HS-27A (cell line): Measurements from ENCODE around the gene CBX8.

ENCODE experiments used
- DNase-seq: peaks from one replicate; pipeline ENCODE4 v3.0.0-alpha.2; 2012; ENCODE audit warnings: low read depth, missing footprints

CBX8 gene

DNA sequence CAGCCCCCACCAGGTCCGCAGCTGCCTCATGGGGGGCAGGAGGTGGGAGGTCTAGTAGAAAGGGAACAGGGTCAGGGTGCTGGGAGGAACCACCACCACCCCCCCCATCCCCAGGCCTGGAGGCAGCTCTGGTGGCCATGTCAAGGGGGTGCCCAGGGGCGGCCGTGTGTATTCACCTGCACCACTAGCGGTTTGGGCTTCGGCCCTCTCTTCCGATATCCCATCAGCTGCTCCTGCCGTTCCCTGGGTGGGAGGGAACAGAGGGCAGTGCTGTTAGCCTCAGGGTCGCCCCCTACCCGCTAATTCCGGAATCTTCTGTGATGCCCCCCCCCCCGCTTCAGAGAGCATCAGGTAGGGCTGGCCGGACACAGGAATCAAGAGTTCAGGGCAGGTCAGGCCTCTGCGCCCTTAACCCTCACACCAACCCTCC lies 38.6 kb upstream of the CBX8 start:
- no peak for DNase-seq

DNA sequence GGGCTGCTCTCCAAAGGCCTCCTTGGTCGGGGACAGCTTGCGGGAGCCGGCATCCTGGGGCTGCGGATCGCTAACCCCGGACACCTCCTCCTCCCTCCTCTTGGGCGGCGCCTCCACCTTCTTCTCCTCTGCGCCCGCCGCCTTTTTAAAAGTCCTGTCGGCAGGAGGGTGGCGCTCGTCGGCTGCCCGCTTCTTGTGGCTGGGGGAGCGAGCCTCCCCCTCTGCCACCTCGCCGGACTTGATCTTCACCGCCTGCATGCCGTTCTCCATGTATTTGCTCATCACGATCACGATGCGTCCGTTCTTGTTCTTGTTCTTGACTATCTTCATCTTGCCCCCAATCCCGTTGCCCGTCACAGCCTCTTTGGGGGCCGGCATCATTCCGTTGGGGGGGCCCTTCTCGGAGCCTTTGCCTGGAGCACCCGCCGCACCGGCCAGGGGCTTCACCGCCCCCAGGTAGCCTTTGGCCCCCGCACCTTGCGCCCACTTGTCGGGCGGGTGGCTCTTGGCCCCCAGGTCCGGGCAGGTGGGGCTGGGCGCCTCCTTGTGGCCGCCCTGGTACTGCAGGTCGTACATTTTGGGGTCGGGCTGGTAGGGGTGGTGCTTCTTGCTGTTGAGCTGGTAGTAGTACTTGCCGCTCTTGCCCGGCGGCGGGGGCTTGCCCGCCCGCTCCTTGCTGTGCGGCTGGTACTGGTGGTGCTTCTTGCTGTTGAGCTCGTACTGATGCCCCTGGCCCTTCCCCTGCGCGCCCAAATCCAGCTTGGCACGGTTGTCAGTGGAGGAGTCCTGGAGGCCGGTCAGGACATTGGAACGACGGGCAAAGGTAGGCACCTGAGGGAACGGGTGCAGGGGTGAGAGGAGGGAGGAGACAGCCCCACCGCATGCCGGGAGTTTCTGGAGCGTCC lies 37.9 kb upstream of the CBX8 start:
- no peak for DNase-seq

DNA sequence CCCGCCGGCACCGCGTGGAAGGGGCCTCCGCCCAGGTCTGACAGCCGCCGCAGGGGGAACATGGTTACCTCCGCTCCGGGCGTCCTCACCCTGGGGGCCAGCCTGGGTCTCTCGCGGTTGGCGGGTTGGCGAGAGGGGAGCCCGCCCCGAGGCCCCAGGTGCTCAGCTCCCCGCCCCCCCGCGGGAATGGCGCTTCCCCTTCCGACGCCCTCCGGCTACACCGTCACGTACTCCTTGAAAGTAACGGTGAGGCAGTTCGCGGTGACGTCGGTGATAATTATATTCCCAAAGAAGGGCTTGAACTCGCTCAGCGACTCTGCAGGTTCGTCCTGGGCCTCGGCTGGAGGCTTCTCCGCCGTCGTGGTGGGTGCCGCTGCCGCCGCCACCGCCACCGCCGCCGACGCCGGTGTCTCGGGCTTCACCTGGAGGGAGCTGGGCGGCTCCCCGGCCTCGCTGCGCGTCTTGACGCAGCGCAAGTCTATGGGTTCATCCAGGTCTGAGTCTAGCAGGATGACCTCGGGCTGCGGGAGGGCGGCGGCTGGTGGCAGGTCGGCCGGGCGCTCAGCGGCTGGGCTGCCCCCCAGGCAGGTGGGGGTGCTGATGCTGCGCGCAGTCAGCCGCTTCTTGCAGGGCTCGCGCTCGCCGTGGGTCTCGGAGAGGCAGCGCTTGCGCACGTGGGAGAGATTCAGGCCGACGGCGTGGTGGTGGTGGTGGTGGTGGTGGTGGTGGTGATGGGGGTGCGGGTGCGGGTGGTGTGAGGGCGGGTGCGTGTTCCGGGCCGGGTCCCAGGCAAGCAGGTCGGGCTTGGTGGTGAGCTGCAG lies 37.1 kb upstream of the CBX8 start:
- no peak for DNase-seq

DNA sequence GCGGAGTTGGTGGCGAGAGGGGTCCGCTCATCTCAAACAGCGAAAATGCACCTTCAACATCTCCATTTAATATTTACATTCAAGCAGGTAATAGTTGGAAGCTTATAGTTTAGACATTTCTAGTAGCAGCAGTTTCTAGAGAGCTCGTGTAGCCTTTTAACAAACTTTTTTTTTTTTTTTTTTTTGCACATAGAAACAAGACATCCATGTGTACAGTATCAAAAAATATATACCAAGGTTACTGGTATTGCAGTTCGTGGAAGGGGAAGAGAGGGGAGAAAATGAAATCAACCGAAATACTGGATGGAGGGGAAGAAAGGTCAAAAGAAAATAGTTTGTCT lies 36.2 kb upstream of the CBX8 start:
- DNase-seq, result no peak

DNA sequence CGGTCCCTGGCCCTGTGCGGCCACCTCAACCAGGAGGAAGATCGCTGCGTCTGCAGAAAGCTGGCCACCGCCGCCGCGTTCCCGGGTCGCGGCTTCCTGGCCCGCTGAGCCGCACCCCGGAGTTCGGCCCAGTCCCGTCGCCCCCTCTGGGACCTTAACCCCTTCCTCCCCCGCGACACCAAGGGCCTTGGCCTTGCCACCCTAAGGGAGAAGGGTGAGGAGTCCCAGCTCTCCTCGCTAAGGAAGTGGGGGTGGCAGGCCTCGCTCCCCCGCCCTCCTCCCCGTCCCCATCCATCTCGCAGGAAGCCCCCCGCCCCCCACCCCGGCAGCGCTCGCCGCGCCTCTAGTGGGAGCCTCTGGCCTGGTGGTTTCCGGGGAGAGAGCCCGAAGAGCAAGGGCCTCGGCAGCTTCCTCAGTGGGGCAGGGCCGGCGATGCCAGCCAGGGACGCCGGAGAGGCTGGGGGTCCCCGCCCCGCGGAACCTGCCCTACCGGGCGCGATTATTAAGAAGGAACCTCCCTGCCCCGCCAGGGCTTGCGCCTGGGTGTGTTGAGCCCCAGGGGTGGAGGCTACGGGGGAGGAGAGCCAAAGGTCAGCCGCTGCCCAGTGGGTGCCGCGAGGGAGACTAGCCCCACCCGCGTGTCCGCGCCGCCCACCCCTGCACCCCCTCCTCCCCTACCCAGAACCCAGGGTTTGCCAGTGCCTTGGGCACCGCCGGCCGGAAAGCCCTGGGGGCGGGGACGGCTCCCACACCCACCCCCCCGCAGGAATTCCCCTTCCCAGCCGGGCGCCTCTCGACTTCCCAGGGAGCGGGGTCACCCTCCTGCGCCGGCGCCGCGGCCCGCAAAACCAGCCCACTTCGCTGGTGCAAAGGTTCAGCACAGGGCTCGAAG lies 35.6 kb upstream of the CBX8 start:
- DNase-seq, result no peak

DNA sequence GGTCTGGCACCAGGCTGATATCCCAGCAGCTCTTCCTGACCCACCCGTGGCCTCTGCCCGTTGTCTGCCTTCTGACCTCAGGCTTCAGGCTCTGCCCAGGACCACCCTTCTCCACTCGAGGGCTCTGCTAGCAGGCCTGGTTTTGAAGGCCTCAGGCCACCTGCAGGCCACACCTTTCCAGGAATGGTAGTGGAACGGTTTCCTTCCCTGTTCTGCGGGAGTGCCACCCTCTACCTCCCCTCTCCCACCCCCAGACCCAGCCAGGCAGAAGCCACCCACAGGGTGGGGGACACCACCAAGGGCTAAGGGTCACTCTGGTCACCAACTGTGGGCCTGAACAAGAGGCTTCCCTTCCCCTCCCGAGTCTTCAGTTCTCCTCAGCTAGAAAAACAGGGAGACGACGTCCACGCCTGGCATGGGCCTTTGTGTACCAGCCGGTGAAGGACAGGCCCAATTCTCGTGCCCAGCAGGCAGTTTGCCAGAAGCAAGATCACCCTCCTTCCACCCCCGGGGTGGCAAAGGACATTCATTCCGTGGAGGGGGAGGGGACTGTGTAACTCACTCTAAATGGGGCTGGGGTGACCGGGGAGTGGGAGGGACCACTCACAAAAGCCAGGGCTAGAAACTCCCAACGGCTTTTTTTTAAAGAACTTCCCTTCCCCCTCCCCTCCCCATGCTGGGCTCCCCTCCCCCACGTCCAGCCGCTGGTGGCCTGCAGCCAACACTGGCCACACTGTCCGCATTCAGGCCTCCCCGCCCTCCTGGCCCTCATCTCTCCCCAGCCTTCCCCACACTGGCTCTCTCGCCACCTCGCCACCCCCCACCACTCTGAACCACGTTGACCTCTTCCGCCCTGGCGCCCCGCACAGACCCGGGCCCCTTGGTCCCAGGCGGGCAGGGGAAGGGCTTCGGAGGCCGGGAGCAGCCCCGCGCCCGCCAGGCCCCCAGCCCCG lies 34.7 kb upstream of the CBX8 start:
- no peak for DNase-seq

DNA sequence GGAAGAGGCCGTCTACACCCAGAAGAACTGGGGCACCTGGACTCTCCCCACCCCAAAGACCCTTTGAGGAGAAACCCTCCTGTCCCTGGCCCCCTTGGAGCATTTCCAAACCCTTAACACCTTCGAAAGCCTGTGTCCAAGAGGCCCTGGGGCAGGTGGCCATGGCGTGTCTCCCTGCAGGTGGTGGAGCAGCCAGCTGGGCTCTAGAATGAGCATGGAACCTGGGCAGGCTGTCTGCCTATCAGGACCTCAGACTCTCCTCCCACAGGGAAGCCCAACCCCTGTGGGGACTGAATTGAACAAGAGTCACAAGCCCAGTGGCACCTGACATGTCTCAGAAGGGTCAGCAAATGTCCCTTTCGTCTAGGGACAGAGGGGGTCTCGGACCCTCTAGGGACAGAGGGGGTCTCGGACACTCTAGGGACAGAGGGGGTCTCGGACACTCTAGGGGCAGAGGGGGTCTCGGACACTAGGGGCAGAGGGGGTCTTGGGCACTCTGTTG lies 33.9 kb upstream of the CBX8 start:
- no peak for DNase-seq

DNA sequence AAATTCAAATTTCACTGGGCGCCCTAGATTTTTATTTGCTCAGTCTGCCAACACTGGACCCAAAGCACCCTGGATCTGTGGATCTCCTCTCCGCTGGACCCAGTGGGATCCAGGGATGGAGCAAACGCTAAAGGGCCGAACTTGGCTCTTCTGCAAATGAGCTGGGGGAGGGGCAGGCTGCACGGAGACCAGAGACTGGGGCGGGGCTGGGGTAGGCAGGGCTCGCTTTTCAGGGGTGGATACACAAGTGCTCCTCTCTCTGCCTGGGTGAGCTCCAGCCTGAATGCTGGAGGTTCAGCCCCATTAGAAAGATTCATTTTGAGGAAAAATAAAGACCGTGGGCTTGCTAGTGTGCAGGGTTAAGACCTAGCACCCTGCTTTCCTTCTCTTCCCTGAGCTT lies 33.4 kb upstream of the CBX8 start:
- DNase-seq, result no peak

DNA sequence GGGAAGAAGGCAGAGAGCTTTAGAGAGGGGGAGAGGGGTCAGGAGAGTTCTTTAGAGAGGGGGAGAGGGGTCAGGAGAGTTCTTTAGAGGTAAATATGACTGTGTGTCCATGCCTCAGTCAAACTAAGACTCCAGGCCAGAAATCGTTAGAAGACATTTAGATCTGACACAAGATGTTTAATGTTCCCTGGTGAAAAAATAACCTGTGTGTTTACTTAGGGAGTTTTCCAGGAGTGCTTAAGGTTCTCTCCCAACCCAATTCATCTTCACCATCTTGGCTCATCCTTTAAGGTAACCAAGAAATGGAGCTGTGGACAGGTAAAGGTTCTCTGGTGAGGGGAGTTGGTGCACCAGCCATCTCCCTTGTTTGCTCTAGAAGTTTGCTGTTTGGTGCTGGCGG lies 32.6 kb upstream of the CBX8 start:
- no peak for DNase-seq

DNA sequence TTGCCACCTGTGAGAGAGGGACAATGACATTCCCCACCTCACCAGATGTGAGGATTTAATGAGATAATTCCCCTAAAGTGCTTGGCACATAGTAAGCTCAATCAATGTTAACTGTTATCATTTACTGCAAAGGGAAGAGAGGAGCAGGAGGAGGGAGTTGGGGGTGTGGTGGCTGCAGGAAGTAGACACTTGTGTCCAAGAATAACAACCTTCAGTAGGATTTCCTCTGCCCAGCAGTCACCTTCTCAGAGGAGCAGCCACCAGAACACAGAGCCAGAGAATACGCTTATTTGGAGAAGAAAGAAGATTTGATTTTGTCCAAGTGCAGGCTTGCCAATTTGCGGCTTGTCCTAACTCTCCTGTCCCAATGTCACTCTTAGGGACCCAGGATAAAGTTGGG lies 32.1 kb upstream of the CBX8 start:
- no peak for DNase-seq

DNA sequence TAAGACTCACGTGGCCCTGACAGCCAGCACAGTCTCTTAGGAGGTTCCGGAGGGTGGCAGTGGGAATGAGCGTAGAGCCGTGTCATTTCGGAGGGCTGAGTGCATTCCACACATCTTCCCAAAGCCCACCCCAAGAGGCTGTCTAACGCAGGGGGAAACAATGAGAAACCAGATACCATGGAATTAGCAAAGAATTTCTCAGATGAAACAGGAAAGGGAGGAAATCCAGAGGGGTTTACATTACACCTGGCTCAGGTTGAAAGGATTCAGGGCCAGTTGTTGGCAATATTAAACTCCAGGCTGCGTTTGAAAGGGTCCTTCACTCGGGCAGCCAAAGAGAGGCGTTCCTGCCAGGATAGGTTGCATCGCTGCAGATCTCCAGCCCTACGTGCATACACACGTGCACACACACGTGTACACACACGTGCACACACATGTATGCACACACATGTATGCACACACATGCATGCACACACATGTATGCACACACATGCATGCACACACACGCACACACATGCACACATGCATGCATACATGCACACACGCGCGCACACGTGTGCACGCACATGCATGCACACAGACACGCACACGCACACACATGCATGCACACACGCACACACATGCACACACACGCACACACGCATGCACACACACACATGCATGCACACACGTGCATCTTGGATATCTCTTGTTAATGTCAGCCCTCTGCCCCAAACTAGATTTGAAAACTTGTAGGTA lies 30.1 kb upstream of the CBX8 start:
- DNase-seq, result no peak

DNA sequence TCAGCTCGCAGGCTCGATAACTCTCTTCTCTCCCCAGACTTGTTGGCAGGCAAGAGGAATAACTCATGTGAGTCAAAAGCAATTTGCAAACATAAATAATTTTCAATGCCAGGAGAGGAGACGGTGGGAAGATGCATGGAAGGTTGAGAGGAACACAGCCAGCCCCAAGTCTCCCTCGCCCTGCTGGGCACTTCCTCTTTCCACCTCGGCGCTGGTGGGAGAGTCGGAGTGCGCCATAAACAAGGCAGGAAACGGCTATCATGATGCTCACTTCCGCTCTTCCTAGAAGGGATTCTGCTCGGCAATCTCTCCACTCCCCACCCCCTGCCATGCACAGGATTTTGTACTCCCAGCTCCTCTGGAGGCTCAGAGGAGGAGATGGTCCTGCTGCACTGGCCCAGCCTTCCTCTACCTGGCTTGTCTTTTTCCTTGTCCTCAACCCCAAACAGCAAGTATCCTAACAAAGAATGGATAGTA lies 29.4 kb upstream of the CBX8 start:
- DNase-seq, result no peak

DNA sequence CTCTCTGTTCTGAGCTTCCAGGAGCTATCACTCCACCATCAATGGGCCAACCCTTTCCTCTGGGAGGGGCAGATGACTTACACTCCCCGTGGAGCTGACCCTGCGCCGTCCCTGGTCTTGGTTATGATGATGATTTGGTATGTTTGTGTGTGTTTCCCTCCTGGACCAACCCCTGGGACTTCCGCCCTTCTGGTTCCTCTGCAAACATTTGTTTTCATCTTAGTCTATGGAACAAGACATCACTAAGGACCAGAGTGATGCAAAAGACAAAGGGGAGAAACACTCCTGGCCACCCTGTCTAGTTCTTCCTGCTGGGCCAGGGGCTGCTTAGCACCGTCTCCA lies 28.7 kb upstream of the CBX8 start:
- DNase-seq, result no peak

DNA sequence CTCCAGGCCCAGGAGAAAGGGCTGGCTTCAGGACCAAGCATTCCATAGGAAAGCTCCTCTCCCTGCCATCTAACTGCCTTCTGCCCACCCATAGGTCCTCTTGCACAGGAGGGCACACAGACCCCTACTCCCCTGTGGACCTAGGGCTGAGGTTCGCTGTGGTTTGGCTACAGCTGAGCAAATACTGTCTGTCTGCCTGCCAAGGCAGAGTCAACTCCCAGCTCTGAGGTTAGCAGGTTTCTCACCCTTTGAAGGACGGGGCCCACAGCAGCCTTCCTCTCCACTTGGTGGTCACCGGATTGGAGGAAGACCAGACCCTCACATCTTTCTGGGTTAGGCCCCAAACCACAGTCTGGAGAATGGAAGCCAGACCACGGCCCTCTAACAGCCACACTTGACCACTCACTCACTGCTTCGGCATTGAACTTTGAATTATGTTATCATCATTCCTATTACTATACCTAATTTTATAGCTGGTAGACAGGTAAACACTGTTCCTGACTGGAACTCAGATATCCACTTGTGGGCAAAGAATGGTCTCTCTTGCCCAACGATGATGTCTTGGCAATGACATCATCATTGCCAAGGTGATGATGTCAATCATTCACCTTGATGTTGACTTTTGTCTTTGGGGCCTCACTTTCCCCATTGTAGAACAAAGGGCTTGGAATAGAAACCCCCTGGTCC lies 28.2 kb upstream of the CBX8 start:
- DNase-seq, result no peak

DNA sequence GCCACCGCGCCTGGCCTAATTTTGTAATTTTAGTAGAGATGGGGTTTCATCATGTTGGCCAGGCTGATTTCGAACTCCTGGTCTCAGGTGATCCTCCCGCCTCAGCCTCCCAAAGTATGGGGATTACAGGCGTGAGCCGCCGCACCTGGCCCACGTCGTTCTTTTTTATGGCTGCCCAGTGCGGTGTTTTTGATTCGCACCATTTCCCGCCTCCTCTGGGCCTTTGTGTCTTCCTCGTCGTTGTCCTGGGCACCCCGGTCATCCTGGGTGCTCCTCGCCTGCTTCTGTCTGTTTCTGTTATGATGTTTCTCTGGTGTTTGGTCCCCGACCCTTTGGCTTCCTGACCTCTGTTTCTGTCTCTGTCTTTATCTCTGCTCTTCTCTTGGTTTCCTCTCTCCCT lies 27.4 kb upstream of the CBX8 start:
- no peak for DNase-seq

DNA sequence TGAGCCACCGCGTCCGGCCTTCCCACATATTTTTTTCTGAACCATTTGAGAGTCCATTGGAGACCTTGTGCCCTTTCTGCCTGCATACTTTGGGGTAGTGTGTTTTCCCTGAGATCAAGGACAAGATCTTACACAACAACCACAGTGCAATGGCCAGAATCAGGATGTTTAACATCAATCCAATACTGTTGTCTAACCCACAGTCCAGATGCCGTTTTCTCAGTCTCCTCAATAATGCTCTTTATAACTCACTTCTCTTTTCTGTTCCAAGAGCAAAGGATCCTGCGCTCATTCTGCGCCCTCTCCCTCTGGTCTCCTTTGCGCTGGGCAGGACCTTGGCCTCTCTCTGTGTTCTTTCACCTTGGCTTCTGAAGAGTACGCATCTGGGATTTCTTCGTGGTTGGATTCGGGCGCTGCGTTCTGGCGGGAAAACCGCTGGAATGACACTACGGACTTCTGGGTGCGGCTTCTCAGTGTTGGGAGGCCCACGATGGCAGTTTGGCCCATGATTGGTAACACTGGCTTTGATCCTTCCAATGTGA lies 25.8 kb upstream of the CBX8 start:
- no peak for DNase-seq

DNA sequence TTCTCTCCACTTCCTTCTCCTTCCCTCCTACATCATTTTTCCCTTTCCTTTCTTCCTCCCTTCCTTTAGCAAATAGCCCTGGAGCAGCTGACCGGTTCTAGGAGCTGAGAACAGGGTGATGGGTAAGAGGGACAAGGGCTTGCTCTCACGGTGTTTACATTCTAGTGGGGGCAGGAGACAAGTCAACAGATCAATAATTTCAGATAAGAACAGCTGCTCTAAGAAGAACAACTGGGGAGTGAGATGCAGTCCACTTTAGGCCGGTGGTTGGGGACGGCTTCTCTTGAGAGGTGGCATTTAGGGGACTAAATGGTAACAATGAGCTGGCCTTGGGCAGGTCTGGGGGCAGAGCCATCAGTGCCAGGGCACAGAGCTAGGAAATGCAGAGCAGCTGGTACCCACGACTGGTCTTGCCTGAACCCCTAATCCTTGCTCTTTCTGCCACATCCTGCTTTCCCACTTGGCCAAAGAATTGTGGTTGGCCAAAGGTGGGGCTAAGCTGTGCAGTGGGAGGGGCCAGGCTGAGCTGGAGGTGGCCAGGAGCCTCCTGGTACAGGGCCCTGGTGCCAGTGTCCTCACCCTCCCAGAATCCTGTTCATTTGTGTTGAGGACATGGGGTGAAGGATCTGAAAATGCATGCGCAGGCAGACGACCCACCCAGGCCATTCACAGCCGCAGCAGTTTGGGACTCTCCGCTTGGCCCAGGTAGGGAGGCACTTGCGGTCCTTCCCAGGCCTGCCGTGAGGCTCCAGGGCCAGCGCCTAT lies 24.6 kb upstream of the CBX8 start:
- no peak for DNase-seq

DNA sequence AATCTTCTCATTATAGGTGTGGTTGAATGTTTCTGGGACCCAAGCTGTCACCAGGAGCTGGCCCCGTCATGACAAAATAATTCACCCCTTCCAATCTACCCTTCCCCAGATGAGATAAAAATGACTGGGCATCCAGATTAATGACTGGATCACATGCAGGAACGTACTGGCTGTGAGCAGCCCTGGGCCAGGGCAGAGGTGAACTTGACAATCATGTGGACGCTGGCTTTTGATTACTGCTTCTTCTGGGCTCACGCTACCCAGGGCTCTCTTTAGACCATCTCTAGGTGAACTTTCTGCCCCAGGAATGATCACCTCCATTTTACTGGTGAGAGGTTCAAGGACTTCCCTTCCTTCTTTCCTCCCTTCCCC lies 24.1 kb upstream of the CBX8 start:
- no peak for DNase-seq
